Activated T-cell treated with anti-CD3 and anti-CD28 coated beads for 24 hours (primary cell): ENCODE results near the gene SLC16A12.

Source experiments
- DNase-seq: peaks from one replicate; pipeline ENCODE4 v3.0.0-alpha.2; 2020; ENCODE audit warnings: low read depth

Gene SLC16A12

GRCh38 chr10:89535171-89536012 is at the start of gene SLC16A12:
TSS of gene SLC16A12 (minus strand) at chr10:89535594. CDS start at chr10:89462578, 73,016 bp downstream.
- no peak for DNase-seq

- DNase-seq, result no peak
Observed at GRCh38 chr10:89582022-89582421, 46.6 kb upstream of the SLC16A12 start.

GRCh38 chr10:89580243-89580642 is 44.8 kb upstream of the SLC16A12 start:
- no peak for DNase-seq

- no peak for DNase-seq
Observed at GRCh38 chr10:89576696-89577095, 41.3 kb upstream of the SLC16A12 start.

GRCh38 chr10:89576022-89576421 is 40.6 kb upstream of the SLC16A12 start:
- DNase-seq, result no peak

- no peak for DNase-seq
Observed at GRCh38 chr10:89575031-89575430, 39.6 kb upstream of the SLC16A12 start.

GRCh38 chr10:89574368-89574767 is 39.0 kb upstream of the SLC16A12 start:
- no peak for DNase-seq

- no peak for DNase-seq
Observed at GRCh38 chr10:89567576-89568245, 32.3 kb upstream of the SLC16A12 start.

- no peak for DNase-seq
Observed at GRCh38 chr10:89566992-89567391, 31.6 kb upstream of the SLC16A12 start.

- DNase-seq, result no peak
Observed at GRCh38 chr10:89566095-89566950, 30.9 kb upstream of the SLC16A12 start.

GRCh38 chr10:89565180-89565579 is 29.8 kb upstream of the SLC16A12 start:
- no peak for DNase-seq

GRCh38 chr10:89563861-89564478 is 28.6 kb upstream of the SLC16A12 start:
- DNase-seq, result peak; percentile 11

- DNase-seq, result no peak
Observed at GRCh38 chr10:89563311-89563710, 27.9 kb upstream of the SLC16A12 start.

- no peak for DNase-seq
Observed at GRCh38 chr10:89556600-89556999, 21.2 kb upstream of the SLC16A12 start.

- no peak for DNase-seq
Observed at GRCh38 chr10:89555688-89556445, 20.5 kb upstream of the SLC16A12 start.

GRCh38 chr10:89554433-89554832 is 19.0 kb upstream of the SLC16A12 start:
- no peak for DNase-seq

GRCh38 chr10:89553064-89553734 is 17.8 kb upstream of the SLC16A12 start:
- DNase-seq, result no peak

- no peak for DNase-seq
Observed at GRCh38 chr10:89552213-89552612, 16.8 kb upstream of the SLC16A12 start.

- DNase-seq, result no peak
Observed at GRCh38 chr10:89550509-89550908, 15.1 kb upstream of the SLC16A12 start.

GRCh38 chr10:89549510-89549909 is 14.1 kb upstream of the SLC16A12 start:
- DNase-seq, result no peak

GRCh38 chr10:89548673-89549072 is 13.3 kb upstream of the SLC16A12 start:
- no peak for DNase-seq
